NCI-H226 (cell line): ENCODE data around the gene HADHB.
"Not testable (repeated sequence)": the region's sequence is repeated elsewhere in the genome, so short reads cannot be mapped to it uniquely, and the experiment has no call there.

Experiments
- DNase-seq: peaks from one replicate; pipeline ENCODE4 v3.0.0-alpha.2; 2015

Gene HADHB

DNA sequence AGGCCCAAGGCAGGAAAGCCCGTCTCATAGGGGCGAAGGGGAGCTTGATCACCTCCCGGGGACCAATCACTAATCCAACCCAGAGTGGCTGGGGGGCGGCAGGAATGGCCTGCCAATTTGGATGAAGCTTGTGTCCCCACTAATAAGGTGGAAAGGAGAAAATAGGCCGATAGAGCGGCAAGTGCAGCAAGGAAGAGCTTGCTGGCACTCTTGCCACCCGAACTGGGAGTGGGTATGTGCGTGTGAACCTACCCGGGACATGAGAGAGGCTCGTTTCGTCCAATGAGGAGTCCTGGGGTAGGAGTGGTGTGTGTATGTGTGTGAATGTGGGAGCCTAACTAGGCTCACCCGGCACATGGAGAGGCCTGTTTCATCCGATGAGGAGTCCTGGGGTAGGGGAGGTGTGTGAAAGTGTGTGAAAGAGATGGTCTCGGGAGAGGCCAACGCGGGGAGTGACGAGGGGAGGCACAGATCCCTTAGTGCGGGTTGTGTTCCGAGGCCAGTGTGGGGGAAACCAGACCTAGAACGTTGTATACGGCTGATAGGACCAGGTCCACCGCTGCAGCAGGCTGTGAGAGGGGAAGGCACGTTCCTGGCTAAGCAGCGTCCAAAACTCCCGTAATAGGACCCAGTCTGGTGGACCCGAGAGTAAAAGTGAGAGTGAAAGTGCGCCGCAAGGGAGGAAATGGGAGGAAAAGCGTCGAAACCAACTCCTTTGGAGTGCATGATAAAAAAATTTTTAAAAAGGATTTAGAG, 54.1 kb downstream of the HADHB start:
- no peak for DNase-seq

GRCh38 chr2:26299471-26300101, 54.8 kb downstream of the HADHB start:
- DNase-seq, result no peak

GRCh38 chr2:26300234-26300925, 55.6 kb downstream of the HADHB start:
- no peak for DNase-seq

- no peak for DNase-seq
Observed at GRCh38 chr2:26302846-26303245, 58.1 kb downstream of the HADHB start.

- not testable (repeated sequence) for DNase-seq
Observed at GRCh38 chr2:26305094-26305493, 60.4 kb downstream of the HADHB start.

GRCh38 chr2:26305540-26305939, 60.8 kb downstream of the HADHB start:
- DNase-seq, result no peak

- DNase-seq, result no peak
Observed at GRCh38 chr2:26309921-26310320, 65.2 kb downstream of the HADHB start.

GRCh38 chr2:26312471-26312870, 67.7 kb downstream of the HADHB start:
- DNase-seq, result no peak

GRCh38 chr2:26313446-26313845, 68.7 kb downstream of the HADHB start:
- no peak for DNase-seq

DNA sequence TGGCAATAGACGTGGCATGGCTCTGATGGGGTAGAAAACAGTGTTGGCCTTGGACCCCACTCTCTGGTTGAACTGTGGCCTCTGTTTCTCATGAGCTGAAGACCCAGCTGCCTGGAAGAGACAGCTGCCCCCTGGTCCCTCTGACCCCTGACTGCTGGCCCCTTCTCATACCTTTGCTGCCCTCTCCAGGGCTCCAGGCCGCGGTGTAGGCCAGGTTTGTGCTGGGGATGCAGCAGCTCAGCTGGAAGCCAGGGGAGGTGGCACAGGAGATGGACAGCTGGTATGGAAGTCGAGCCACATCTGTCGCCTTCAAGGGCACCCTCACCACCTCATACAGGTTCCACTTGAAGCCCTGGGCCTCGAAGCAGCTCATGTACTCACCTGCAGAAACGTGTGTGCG, 69.5 kb downstream of the HADHB start:
- no peak for DNase-seq

GRCh38 chr2:26316041-26316440, 71.3 kb downstream of the HADHB start:
- DNase-seq, result no peak

DNA sequence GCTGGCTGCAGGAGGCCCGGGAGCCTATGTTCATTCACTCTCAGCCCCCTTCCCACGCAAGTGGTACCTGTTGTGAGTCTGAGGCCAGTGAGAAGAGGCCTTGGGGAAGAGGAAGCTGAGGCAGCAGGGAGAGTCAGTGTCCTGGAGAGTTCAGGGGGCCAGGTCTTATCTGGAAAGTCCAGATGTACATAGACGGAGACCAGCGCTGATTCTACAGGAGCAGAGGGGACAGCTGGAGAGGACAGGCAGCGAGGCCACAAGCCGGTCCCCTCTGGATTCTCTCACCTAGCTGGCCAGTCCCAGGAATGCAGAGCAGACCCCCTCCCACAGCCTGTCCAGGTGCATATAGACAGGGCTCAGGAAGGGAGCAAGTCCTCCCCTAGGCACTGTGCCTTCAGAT, 72.1 kb downstream of the HADHB start:
- no peak for DNase-seq

- no peak for DNase-seq
Observed at GRCh38 chr2:26317377-26318105, 72.8 kb downstream of the HADHB start.

- DNase-seq, result no peak
Observed at GRCh38 chr2:26318950-26319349, 74.2 kb downstream of the HADHB start.

DNA sequence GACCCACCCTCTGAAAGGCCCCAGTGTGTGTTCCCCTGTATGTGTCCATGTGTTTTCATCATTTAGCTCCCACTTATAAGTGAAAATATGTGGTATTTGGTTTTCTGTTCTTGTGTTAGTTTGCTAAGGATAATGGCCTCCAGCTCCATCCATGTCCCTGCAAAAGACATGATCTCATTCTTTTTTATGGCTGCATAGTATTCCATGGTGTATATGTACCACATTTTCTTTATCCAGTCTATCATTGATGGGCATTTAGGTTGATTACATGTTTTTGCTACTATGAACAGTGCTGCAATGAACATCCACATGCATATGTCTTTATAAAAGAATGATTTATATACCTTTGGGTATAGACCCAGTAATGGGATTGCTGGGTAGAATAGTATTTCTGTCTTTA, 79.7 kb downstream of the HADHB start:
- not testable (repeated sequence) for DNase-seq

DNA sequence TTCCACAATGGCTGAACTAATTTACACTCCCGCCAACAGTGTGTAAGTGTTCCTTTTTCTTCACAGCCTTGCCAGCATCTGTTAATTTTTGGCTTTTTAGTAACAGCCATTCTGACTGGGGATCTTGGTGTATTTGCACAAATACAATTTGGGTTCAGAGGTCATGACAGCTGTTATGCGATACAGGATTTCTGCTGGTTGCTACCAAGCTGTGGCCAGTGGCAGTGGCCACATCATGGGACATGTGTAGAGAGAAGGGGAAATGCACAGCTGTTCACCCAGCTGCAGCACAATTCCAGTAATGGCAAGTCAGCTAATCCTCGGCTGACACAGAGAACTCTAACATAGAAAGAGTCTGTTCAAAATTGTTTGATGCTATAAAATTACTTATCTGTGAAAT, 80.2 kb downstream of the HADHB start:
- DNase-seq, result no peak

DNA sequence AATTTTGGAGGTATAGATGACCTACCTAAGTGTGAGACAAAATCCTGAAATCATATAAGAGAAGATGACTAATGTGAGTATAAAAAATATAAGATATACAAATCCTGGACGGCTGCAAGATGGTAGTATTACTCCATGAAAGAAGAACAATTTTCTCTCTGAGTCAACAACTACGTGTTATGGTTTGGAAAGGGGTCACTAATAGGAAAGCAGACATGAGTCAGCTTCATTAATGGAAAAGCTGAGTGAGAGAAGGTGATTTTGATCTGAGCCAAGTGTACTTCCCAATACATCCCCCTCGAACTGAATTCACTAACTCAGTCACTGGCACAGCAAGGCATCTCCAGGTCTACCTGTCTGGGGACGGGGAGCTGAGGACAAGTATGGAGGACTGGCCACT, 81.1 kb downstream of the HADHB start:
- no peak for DNase-seq

DNA sequence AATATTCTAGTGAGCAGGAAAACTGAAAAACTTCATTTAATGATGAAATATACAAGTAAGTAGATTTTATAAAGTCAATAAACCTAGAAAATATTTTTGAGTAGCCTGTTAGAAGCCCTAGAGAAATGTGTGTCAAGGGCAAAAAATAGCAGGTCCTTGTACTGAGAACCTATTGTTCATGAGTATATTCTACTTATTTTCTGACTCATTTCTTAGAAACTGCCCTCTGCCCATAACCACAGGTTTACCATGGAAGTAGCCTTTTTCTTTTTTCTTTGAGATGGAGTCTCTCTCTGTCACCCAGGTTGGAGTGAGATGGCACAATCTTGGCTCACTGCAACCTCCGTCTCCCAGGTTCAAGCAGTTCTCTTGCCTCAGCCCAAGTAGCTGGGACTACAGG, 81.8 kb downstream of the HADHB start:
- no peak for DNase-seq

GRCh38 chr2:26327291-26328272, 82.8 kb downstream of the HADHB start:
- no peak for DNase-seq

DNA sequence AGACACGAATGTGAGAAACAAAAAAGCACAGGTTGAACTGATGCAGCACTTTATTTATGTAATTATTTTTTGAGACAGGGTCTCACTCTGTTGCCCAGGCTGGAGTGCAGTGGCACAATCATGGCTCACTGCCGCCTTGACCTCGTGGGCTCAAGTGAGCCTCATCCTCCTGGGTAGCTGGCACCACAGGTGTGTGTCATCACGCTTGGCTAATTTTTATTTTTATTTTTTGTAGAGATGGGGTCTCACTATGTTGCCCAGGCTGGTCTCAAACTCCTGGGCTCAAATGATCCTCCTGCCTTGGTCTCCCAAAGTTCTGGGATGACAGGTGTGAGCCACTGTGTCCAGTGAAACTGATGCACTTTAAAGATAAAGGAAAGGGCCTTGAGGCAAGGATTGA, 84.3 kb downstream of the HADHB start:
- DNase-seq, result not testable (repeated sequence)

DNA sequence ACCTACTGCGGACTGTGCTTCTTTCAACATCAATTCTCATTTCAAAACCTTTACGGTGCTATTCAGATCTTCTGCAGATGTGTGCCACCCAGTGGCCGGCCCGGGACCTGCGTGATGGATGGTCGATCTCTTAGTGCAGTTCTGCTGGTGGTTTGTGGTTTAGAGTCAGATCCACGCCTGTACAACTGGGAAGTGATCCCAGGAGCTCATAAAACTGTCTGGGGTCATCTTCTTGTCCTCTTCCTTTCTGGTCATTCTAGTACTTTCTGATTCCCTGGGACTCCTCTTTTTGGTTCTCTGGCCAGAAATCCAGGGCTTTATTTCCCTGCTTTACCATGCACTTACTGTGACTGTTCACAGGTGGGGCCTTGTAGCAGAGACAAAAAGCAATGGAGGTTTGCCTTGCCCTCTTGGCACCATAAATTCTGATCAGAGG, 85.4 kb downstream of the HADHB start:
- peak; percentile 50 for DNase-seq

DNA sequence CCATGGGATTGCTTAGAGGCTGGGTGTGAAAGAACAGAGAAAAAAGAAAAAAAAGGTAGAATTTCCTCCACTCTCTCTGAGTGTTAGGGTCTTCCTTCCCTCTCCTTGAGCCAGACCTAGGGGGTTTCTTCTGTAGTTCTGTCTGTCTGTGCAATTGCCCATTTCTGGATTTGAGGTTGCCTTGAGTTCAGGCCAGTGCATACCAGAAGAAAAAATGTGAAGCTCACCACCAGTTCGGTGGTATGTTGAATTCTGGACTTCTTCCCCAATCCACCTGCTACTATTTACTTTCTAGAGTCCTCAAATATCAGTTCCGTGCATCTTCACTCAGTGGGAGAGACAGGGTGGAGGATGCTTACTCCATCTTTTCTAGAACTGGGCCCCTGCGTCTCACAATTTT, 85.9 kb downstream of the HADHB start:
- DNase-seq, result no peak
